ENCODE data around the gene FOXA1. TPM values are rescaled to one million over a fixed set of nuclear protein-coding genes. Genes with fewer than 3 reads are reported as not detected.

Gene FOXA1
- total RNA-seq, 1 donor from 2014 or later: 0.31 TPM

DNA sequence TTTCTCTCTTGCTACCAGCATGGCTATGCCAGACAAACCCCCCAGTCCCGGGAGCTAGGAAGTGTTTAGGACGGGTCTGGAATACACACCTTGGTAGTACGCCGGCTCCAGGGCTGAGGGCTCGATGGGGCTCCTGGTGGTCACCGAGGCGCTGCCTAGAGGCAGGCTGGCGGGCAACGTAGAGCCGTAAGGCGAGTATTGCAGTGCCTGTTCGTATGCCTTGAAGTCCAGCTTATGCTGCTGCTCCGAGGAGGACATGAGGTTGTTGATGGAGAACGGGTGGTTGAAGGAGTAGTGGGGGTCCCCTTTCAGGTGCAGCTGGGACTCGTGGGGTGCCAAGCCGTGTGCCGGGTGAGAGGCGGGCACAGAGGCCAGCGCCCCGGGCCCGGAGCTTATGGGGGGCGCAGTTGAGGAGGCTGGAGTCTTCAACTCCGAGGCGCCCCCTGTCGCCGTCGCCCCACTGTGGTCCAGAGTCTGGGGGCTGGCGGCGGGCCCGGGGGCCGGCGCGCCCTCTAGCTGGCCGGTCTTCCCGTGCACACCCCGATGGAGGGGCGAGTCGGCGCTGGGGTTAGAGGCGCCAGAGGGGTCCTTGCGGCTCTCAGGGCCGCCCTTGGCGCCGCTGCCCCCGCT is 3.6 kb downstream of the FOXA1 start:
- DNase-seq (ENCODE audit: low spot score): no peak
- peaks cover 2% of the 10 kb centered on the region for H3K36me3 Mint-ChIP-seq (ENCODE audit: low read depth)
- no peak overlapping the region for H3K4me3 Mint-ChIP-seq
- peak overlapping the region; percentile 79 for H3K27ac Mint-ChIP-seq
- H3K9me3 Mint-ChIP-seq: peaks cover 7% of the 10 kb centered on the region
- peaks cover 13% of the 10 kb centered on the region for H3K4me1 Mint-ChIP-seq (ENCODE audit: low read depth)
- intact Hi-C loops (cut with micrococcal nuclease): loop anchor here (5.0 kb wide), 2 partner anchors 666 to 1084 kb away; partner anchors contain the start of gene CLEC14A
- peaks cover 64% of the 10 kb centered on the region for H3K27me3 Mint-ChIP-seq (ENCODE audit: insufficient read depth)

DNA sequence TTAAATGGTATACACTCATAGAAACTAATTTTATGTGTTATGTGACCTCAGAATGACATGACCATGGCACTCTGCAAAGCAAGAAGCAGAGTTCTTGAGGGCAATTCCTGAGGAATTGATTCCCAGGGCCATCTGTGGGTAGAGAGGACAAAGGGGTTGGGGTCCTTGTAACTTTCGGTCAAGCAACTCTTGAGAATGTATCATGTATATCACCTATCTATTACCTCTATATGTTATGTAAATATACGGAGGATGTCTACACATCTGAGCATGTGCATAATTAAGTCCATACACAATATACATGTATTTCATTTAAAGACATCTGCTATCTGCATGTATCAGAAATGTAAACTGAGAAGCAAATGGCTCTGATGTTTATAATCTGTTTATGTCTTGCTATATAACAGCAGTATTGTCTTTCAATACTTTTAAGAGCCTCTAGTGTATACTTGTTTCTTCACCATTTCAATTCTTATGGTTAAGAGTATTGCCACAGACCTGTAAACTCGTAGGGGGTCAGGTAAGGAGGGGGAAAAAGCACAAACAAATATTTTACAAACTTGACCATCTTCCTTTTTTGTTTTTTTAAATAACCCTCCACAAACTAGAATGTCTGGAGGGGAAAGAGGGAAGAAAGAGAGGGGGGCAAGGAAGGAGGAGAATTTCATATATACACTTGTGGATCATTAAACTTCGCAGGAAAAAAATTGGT is 4.5 kb downstream of the FOXA1 start:
- intact Hi-C loops (cut with micrococcal nuclease): loop anchor here (5.0 kb wide), 2 partner anchors 667 to 1083 kb away; partner anchors contain the start of gene CLEC14A
- no peak overlapping the region for H3K4me3 Mint-ChIP-seq
- peak overlapping the region; percentile 79 for H3K27ac Mint-ChIP-seq
- DNase-seq (ENCODE audit: low spot score): no peak
- H3K27me3 Mint-ChIP-seq (ENCODE audit: insufficient read depth): peaks cover 62% of the 10 kb centered on the region
- peaks cover 3% of the 10 kb centered on the region for H3K9me3 Mint-ChIP-seq
- peaks cover 2% of the 10 kb centered on the region for H3K36me3 Mint-ChIP-seq (ENCODE audit: low read depth)
- H3K4me1 Mint-ChIP-seq (ENCODE audit: low read depth): peaks cover 13% of the 10 kb centered on the region

DNA sequence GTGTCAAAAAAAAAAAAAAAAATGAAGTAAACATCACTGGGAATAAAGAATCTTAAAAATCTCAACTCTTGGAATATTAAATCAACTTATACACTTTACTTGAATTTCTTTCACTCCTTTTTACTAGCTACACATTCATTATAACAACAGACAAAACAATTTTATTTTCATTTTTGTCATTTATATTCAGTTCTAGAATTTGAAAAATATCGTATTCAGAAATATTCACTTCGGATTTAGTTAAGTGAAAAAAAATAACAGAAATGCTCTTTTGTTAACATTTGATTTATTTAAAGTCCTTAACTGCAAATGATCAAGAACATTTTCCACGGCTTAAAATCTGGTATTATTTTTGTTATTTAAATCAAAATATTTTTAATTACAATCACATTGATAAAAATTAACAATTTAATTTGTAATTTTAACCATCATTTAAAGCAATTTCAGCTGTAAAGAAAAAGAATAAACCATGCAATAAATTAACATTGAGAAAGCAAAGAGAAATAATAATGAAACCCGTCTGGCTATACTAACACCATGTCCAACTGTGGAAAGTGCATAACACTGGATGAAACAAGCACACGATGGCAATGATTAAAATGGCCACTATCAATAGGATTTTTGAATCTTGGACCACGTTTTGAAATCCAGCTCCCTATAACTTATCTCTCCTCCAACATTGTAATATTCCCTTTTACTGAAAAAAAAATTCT is 5.2 kb downstream of the FOXA1 start:
- DNase-seq (ENCODE audit: low spot score): no peak
- peaks cover 3% of the 10 kb centered on the region for H3K9me3 Mint-ChIP-seq
- H3K27ac Mint-ChIP-seq: no peak overlapping the region
- no peak overlapping the region for H3K4me3 Mint-ChIP-seq
- intact Hi-C loops (cut with micrococcal nuclease): loop anchor here (2.0 to 5.0 kb wide), 4 partner anchors 667 to 1083 kb away; partner anchors contain the start of gene CLEC14A
- peaks cover 13% of the 10 kb centered on the region for H3K4me1 Mint-ChIP-seq (ENCODE audit: low read depth)
- H3K36me3 Mint-ChIP-seq (ENCODE audit: low read depth): peaks cover 2% of the 10 kb centered on the region
- H3K27me3 Mint-ChIP-seq (ENCODE audit: insufficient read depth): peaks cover 66% of the 10 kb centered on the region

DNA sequence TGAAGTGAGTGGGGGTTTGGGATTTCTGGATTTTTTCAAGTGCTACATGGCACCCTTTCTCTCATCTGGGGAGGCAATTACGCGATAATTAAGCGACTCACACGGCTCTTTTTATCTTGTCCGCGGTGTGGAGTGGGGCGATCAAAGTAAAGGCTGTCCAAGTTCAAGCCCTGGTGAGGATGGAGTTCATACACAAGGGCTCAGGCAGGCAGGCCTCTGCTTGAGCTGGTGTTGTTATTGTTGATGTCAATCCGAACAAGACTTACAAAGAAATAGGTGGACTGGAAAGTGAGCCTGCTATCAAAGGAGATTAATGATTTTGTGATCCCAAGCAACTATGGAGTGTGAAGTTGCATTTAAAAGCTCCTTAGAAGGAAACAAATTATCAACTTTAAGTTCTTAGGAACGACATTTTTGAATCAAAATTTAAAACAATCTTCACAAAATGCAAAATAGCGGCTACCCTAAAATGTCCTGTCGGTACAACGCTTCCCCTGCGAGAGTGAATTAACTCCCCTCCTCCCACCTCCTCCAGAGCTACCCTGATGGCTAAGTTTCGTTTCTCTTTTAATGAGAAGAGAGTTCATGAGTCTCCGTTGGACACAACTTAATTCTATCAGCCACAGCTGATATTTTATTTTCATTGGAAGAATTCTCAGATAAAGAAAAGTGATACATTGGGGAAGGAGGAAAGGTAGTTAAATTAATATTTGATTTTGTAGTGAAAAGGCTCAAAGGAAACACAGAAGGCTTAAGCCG is 5.9 kb downstream of the FOXA1 start:
- H3K4me1 Mint-ChIP-seq (ENCODE audit: low read depth): peaks cover 11% of the 10 kb centered on the region
- peak overlapping the region; percentile 66 for H3K27ac Mint-ChIP-seq
- intact Hi-C loops (cut with micrococcal nuclease): loop anchor here (2.0 to 5.0 kb wide), 2 partner anchors 930 to 1072 kb away; no protein-coding TSS in a partner anchor
- H3K36me3 Mint-ChIP-seq (ENCODE audit: low read depth): peaks cover 2% of the 10 kb centered on the region
- no peak overlapping the region for H3K4me3 Mint-ChIP-seq
- peaks cover 3% of the 10 kb centered on the region for H3K9me3 Mint-ChIP-seq
- DNase-seq (ENCODE audit: low spot score): no peak
- H3K27me3 Mint-ChIP-seq (ENCODE audit: insufficient read depth): peaks cover 64% of the 10 kb centered on the region

- Mint-ChIP-seq H3K27ac (no peak overlapping the region), H3K27me3 (ENCODE audit: insufficient read depth) (peaks cover 59% of the 10 kb centered on the region), H3K36me3 (ENCODE audit: low read depth) (peaks cover 2% of the 10 kb centered on the region), H3K4me3 (no peak overlapping the region), H3K9me3 (peaks cover 3% of the 10 kb centered on the region), H3K4me1 (ENCODE audit: low read depth) (peaks cover 8% of the 10 kb centered on the region)
- intact Hi-C loops (cut with micrococcal nuclease): loop anchor here (2.0 to 5.0 kb wide), 2 partner anchors 930 to 1071 kb away; no protein-coding TSS in a partner anchor
- DNase-seq (ENCODE audit: low spot score): no peak
Observed at GRCh38 chr14:37588667-37588955, 6.4 kb downstream of the FOXA1 start.

DNA sequence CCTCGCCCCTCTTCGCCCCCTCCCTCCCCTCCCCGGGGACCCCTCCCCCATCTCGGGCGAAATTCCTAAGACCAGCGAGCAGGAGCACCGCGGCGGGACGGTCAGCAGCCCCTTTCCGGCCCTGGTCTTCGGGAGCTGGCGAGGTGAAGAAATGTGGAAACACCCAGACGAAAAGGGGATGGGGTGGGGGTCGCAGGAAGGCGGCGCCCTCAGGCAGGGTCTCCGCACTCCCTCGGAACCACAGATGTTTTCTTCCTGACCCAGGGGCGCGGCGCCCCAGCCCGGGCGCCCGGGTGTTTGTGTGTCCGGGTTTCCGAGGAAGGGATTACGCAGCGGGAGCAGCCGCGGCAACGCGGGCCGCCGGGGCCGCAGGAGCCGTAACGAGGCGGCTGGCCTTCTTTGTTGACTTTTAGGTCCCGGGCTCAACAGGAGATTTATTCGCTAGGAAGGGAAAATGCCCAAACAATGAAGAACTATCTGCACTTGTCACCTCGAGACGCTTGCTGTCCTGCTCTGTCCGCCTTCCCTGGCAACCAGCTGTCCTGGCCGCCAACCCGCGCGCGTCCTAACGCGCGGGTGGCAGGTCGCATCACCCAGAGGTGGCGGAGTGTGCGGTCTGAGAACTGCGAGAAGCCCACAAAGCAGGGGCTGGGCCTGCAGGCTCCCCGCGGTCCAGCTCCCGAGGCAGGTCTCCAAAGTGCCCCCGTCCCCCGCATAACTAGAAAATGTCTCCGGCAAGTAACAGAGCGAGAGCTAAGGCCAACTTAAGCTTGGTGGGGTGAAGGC is 7.0 kb downstream of the FOXA1 start:
- no peak overlapping the region for H3K27ac Mint-ChIP-seq
- H3K9me3 Mint-ChIP-seq: peaks cover 3% of the 10 kb centered on the region
- DNase-seq (ENCODE audit: low spot score): no peak
- peaks cover 8% of the 10 kb centered on the region for H3K4me1 Mint-ChIP-seq (ENCODE audit: low read depth)
- peaks cover 2% of the 10 kb centered on the region for H3K36me3 Mint-ChIP-seq (ENCODE audit: low read depth)
- no peak overlapping the region for H3K4me3 Mint-ChIP-seq
- peaks cover 57% of the 10 kb centered on the region for H3K27me3 Mint-ChIP-seq (ENCODE audit: insufficient read depth)
- intact Hi-C loops (cut with micrococcal nuclease): loop anchor here (2.0 to 5.0 kb wide), 2 partner anchors 929 to 1071 kb away; no protein-coding TSS in a partner anchor

DNA sequence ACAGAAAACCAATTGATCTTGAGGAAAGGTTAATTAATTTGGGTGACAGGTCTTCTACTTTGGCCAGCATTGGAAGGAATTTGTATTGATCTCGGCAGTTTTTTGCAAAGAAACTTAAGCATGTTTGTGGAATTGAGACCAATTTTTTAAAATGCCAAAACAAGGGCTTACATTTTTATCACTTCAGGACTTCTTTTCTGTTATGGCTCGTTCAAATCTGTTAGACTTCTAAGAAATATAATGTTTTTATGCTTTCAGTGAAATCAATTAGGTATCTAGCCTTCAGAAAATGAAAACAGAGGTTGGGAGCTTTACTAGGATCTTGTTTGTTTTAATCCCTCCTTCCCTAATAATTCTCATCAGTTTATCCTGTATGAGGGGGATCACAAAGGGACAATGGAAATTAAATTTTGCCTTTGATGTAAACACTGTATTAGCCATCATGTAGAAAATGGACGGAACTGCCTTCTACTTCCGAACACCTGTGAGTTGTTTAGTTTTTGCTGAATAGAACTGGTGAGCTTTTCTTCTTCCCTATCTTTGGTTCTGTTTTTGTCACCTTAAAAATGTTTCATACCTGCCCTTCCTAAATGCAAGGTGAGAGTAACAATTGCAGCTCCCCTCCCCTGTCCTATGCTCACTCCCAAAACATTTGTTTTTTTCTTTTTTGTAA is 7.8 kb downstream of the FOXA1 start:
- no peak overlapping the region for H3K27ac Mint-ChIP-seq
- intact Hi-C loops (cut with micrococcal nuclease): loop anchor here (5.0 kb wide), 1 partner anchor 1070 kb away; no protein-coding TSS in a partner anchor
- H3K9me3 Mint-ChIP-seq: peaks cover 3% of the 10 kb centered on the region
- peaks cover 55% of the 10 kb centered on the region for H3K27me3 Mint-ChIP-seq (ENCODE audit: insufficient read depth)
- peaks cover 2% of the 10 kb centered on the region for H3K36me3 Mint-ChIP-seq (ENCODE audit: low read depth)
- H3K4me1 Mint-ChIP-seq (ENCODE audit: low read depth): peaks cover 8% of the 10 kb centered on the region
- H3K4me3 Mint-ChIP-seq: no peak overlapping the region
- DNase-seq (ENCODE audit: low spot score): no peak

GRCh38 chr14:37586797-37587130 is 8.3 kb downstream of the FOXA1 start:
- H3K4me3 Mint-ChIP-seq: no peak overlapping the region
- H3K9me3 Mint-ChIP-seq: peaks cover 3% of the 10 kb centered on the region
- DNase-seq (ENCODE audit: low spot score): no peak
- intact Hi-C loops (cut with micrococcal nuclease): loop anchor here (5.0 kb wide), 1 partner anchor 1069 kb away; no protein-coding TSS in a partner anchor
- peaks cover 54% of the 10 kb centered on the region for H3K27me3 Mint-ChIP-seq (ENCODE audit: insufficient read depth)
- no peak overlapping the region for H3K27ac Mint-ChIP-seq
- peaks cover 8% of the 10 kb centered on the region for H3K4me1 Mint-ChIP-seq (ENCODE audit: low read depth)
- peaks cover 2% of the 10 kb centered on the region for H3K36me3 Mint-ChIP-seq (ENCODE audit: low read depth)

DNA sequence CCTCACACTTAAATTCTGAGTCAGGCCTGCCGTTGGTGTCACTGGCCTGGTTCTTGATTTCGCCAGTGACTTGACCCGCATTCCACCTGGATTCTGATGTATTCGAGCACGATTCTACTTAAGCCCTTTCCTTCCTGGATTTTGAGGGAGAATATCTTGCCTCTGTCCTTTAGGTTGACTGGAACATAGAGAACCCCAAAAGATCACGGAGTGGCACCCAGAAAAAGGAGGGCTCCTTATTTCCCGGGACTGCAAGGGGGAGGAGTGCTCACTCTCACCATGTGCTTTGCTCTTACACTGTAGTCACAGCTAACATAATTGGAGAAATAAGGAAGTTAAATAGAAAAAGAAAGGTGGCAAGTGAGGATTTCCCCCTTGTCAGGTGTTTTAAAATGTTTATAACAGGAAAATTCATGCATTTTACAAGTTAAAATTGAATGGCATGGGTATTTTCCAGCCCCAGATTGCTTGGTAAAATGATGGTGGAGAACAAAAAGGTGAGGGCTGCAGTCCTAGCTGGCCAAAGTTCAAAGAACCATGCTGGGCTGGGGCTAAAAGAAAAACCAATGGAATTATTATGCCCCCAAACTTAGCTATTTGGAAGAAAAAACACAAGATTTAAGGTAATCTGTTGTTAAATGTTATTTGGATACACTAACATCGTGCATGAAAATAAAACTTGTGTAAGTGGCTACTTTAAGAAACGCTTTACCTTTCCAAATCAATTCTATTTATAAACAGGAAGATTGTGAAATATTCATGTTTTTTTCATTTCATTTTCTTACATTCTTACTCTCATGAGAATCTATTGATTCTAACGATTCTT is 8.9 kb downstream of the FOXA1 start:
- no peak overlapping the region for H3K27ac Mint-ChIP-seq
- H3K9me3 Mint-ChIP-seq: peaks cover 3% of the 10 kb centered on the region
- peaks cover 51% of the 10 kb centered on the region for H3K27me3 Mint-ChIP-seq (ENCODE audit: insufficient read depth)
- H3K36me3 Mint-ChIP-seq (ENCODE audit: low read depth): peaks cover 2% of the 10 kb centered on the region
- H3K4me1 Mint-ChIP-seq (ENCODE audit: low read depth): peaks cover 6% of the 10 kb centered on the region
- intact Hi-C loops (cut with micrococcal nuclease): loop anchor here (5.0 kb wide), 1 partner anchor 1069 kb away; no protein-coding TSS in a partner anchor
- H3K4me3 Mint-ChIP-seq: no peak overlapping the region
- DNase-seq (ENCODE audit: low spot score): no peak

DNA sequence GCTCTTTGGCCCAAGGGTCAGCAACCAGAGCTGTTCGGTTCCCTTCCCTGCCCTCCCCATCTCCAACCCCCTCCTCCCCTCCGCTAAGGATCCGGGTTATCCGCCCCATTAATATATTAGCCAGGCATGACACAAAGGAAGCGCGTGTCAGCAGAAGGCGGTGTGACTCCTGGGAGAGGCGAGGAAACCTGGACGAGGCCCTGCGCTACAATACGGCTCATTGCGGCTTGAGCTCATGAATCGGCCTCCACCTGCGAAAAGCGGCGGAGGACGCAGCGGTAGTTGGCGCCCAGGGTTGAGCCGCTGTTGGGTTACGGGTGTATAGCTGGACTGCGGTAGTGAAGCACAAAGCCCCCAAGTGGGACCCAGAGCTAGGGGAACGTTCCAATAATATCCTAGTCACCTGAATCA is 9.9 kb downstream of the FOXA1 start:
- no peak for DNase-seq (ENCODE audit: low spot score)
- intact Hi-C loops (cut with micrococcal nuclease): loop anchor here (5.0 kb wide), 1 partner anchor 1068 kb away; no protein-coding TSS in a partner anchor
- Mint-ChIP-seq H3K27me3 (ENCODE audit: insufficient read depth) (peaks cover 41% of the 10 kb centered on the region), H3K4me3 (no peak overlapping the region), H3K9me3 (peaks cover 3% of the 10 kb centered on the region), H3K36me3 (ENCODE audit: low read depth) (peaks cover 2% of the 10 kb centered on the region), H3K27ac (no peak overlapping the region), H3K4me1 (ENCODE audit: low read depth) (no peaks in the 10 kb centered on the region)
